CD4-positive, alpha-beta T cell treated with Interleukin-17A for 4 hours (primary cell): Measurements from ENCODE around the gene OCLN.
"Not testable (repeated sequence)": the region's sequence is repeated elsewhere in the genome, so short reads cannot be mapped to it uniquely, and the experiment has no call there.

Source experiments
- DNase-seq: peaks from one replicate; pipeline ENCODE4 v3.0.0-alpha.2; 2020; ENCODE audit warnings: mixed read lengths

OCLN gene

DNA sequence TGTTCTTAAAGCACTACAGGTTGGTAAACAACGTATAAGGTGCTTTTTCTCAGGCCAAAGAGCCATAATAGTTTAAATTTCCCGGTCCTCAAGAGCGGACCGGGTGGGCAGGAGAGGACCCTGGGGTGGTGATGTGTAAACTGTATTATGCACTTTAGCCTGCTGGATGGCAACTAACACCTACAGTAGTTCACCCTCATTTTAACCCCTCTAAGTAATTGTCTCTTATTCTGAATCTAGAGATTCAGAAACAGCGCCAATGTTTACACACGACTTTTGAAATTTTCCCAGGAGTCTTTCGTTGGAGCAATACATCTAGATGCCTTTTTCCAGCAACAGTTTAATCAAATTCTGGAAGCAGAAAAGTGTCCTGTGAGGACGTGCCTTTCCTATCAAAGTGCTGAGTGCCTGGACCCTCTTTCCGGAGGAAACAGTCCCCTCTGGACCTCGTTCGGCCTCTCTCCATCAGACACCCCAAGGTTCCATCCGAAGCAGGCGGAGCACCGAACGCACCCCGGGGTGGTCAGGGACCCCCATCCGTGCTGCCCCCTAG lies 676 bp upstream of the OCLN start:
- no peak for DNase-seq

DNA sequence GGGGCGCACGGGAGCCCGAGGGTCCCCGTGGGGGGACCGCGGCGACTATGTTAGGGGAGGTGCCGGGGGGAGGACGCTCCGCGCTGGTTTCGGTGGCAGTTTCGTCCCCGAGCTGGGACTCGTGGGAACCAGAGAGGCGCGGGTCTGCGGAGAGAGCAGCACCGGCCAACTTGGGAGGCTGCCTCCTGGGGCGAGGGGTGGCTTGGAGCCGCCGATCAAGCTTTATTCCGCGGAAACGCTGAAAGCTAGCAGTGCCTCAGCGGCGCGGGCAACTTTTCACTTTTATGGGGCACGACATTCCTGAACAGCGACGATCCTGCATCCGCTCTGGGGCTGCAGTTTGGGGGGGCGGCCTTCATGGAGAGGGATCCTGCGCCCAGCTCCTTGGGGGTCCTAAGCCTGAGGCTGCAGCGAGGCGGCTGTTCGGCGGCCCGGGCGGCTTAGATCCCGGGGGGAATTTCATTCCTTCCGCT lies 369 bp downstream of the OCLN start:
- DNase-seq, result no peak

DNA sequence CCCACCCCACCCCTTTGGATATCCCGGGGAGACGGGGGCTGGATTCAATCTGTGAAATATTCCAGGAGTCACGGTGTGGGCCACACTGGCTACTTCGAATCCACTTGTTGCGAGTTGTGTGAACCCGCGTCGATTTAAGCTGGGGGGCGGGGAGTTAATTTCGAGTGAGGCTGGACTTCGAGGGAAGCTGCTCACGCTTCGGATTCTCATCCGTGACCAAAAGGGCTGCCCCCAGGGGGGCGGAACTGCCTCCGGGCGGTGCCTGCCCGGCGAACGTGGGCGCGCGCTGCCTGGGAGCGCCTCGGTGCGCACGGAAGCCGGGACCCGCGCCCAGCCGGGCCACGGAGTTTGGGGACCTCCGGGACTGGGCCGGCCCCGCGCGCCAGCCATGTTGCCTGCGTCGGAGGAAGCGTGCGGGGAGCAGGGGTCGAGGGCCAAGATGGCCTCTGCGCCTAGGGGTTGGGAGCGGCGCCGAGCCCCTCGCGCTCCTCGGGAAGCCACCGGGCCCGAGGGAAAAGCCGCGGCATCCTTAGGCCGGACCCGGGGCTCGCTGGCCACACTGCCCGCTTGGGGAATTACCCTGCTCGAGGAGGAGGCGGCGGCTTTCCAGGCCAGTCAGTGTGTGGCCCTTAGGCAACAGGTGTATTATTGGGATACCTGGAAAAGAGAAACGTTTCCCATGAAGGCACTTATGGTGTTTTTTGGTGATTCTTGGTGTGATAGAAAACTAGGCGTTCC lies 975 bp downstream of the OCLN start:
- peak; percentile 2 for DNase-seq

DNA sequence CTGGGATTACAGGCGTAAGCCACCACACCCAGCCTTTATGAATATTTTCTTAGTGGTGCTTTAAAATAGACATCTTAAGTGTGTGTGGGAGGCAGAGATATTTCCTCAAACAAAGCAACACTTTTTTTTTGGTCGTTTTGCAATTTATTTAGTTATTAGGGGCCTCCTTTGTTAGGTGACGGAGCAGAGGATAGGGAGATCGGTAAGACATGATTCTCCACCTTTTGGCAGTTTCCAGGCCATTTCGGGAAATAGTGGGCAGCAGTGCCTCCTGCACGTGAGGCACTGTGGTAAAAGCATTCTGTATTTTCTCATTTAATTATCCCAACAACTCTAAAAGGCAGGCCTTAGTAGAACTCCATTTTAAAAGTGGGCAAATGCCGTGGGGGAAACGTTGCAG lies 1.9 kb downstream of the OCLN start:
- no peak for DNase-seq

DNA sequence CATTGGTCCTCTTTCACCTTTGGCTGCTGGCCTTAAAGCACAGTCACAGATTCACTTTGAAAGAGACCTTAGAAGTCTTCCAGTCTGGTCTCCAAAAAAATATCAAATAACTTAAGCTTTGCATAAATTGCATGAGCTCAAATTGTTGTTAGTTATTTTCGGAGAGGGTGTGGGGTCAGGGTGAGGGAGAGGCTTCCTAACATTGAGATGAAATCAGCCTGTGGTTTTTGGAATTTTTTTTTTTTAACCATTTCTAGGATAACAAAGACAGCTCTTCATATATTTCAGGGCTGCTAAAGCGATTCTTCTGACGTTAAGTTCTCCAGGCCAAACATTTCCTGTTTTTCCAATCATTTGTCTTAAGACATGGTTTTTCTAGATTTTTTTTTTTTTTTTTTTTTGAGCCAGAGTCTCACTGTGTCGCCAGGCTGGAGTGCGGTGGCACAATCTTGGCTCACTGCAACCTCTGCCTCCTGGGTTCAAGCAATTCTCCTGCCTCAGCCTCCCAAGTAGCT lies 4.5 kb downstream of the OCLN start:
- DNase-seq, result no peak

DNA sequence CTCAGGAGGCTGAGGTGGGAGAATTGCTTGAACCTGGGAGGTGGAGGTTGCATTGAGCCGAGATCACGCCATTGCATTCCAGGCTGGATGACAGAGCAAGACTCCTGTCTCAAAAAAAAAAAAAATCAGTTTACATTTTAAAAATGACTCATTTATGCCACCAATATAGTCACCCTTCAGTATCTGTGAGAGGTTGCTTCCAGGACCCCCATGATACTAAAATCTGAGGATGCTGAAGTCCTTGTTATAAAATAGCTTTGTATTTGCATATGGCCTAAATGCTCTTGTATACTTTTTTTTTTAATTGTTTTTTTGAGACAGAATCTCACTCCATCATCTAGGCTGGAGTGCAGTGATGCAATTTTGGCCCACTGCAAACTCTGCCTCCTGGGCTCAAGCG lies 5.8 kb downstream of the OCLN start:
- DNase-seq, result no peak

DNA sequence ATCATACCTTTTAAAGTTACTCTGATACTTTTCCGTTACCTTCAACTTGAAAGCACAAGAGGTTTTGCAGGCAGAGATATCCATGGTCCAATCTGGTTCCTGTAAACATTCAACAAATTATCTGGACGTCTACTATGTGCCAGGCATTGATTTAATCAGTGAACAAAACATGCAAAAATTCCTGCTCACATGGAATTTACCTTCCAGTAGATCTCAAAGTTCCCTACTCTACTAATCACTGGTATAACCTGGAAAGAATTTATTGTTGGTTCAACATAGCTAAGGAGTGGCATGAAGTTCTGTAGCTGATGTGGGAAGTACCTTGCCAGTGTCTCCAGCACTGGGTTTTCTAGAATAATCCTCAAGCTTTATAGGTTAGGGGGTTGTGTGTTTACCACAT lies 9.8 kb downstream of the OCLN start:
- no peak for DNase-seq

DNA sequence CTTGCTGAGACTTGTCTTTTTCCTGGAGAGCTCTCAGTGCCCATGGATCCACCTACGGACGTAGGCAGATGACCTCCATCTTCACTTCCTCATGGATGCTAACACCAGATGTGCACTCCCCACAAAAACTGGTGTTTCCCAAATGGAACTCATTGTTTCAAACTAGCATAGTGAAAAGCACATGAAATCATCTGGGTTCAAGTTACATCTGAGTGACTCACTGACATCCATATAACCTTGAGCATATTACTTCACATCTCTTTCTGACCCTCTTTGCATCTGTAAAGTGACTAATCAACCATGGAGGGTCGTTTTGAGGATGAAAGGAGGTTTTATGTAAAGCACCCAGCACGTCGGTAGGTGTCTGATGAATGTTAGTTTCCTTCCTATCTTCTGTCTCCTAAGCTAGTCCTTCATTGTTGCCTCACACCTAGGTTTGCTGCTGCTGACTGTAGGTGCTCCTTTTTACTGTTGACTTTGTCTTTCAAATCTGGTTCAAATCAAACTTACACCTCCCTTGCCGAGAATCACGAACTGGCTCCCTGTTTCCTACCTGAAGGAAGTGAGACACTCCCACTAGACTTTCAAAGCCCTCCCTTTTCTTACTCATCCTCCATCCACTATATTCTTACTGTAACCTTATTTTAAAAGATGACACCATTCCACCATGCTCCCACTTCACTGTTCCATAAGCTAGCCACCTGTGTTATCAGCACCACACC lies 10.3 kb downstream of the OCLN start:
- no peak for DNase-seq

DNA sequence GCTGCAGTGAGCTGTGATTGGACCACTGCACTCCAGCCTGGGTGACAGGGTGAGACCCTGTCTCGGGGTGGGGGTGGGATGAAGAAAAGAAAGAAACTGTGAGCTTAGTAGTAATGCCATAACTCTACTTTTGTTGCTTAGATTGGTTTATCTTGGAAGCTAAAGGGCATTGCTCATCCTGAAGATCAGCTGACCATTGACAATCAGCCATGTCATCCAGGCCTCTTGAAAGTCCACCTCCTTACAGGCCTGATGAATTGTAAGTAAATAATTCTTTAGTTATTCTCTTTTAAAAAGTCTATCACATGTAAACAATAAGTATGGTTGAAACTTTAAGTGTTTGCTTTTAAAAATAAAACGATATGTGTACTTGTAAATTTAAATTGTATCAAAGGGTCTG lies 11.4 kb downstream of the OCLN start:
- no peak for DNase-seq

DNA sequence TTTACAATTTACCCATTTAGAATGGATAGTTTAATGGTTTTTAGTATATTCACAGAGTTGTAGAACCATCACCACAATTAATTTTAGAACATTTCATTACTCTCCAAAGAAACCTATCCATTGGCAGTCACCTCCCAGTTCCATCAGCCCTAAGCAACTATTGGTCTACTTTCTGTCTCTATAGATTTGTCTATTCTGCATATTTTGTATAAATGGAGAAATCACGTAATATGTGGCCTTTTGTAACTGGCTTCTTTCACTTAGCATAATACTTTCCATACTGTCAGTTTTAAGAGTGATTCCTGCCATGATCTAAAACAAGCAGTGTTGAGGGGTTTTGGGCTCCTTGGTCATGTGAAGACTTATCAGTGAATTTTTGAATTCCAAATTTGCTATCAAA lies 12.7 kb downstream of the OCLN start:
- DNase-seq, result no peak

DNA sequence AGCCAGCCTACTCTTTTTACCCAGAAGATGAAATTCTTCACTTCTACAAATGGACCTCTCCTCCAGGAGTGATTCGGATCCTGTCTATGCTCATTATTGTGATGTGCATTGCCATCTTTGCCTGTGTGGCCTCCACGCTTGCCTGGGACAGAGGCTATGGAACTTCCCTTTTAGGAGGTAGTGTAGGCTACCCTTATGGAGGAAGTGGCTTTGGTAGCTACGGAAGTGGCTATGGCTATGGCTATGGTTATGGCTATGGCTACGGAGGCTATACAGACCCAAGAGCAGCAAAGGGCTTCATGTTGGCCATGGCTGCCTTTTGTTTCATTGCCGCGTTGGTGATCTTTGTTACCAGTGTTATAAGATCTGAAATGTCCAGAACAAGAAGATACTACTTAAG lies 16.6 kb downstream of the OCLN start:
- DNase-seq, result no peak

DNA sequence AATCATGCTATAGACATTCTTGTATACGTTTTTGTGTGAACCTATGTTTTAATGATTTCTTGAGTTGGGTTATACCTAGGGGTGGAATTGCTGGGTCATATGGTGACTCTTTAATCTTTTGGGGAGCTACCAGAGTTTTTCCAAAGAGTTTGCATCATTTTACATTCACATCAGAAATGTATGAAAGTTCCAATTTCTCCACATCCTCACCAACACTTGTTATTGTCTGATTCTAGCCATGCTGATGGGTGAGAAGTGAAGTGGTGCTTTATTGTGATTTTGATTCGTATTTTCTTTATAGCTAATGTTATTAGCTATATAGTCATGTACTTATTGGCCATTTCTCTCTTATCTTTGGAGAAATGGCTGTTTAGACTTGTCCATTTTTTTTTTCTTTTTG lies 18.1 kb downstream of the OCLN start:
- DNase-seq, result no peak

DNA sequence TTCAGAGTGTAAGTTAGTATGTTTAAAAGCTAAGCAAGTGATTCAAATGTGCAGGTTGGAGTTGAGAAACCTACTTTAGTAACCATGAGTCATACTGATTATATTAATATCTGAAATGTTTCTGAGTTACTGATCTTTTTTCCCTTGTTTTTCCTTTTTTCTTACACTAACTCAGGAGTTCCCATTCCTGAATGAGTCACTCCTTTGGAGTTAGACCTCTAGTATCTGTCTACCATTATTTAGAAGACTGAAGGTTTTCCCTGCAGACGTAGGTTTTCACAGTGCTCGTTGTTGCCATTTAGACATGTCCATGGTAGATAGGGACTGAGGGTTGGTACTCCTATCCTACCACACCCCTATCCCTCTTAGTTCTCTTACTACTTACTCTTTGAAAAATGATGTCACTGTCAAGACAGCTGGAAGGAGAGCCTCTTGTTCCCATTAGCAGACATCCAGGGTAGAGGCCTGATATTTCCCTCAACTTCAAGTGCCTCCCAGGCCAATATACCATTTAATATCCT lies 20.2 kb downstream of the OCLN start:
- no peak for DNase-seq

DNA sequence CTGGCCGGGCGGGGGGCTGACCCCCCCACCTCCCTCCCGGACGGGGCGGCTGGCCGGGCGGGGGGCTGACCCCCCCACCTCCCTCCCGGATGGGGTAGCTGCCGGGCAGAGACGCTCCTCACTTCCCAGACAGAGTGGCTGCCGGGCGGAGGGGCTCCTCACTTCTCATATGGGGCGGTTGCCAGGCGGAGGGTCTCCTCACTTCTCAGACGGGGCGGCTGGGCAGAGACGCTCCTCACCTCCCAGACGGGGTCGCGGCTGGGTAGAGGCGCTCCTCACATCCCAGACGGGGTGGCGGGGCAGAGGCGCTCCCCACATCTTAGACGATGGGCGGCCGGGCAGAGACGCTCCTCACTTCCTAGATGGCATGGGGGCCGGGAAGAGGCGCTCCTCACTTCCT lies 23.0 kb downstream of the OCLN start:
- not testable (repeated sequence) for DNase-seq

DNA sequence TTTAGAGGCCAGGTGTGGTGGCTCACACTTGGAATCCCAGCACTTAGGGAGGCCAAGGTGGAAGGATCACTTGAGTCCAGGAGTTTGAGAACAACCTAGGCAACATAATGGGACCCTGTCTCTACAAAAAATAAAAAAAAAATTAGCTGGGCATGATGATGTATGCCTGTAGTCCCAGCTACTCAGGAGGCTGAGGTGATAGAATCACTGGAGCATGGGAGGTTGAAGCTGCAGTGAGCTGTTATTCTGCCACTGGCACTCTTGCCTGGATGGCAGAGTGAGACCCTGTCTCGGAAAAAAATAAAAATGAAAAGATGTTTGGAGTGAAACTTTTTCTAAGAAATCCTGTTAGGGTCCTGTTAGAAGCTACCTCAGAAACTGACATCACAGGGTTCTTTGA lies 24.2 kb downstream of the OCLN start:
- no peak for DNase-seq

DNA sequence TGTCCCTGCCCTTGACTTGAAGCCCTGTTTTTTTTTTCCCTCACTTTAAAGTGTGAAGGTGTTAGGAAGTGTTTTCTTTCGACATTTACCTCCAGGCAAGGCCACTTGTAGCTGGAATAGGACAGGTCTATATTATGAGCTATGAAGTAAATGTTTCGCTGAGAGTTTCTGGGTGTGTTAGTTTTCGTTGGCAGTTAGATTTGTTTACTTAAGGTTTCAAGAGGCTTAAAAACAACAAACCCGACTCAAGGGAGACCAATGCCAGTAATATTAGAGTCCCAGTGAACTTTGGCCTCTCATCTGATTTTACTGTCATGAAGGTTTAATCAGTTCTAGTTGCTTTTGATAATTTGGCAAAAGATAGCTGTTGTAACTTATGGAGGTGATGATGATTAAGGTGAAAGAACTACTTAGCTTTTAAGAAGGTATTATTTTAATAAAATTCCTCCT lies 25.2 kb downstream of the OCLN start:
- no peak for DNase-seq

DNA sequence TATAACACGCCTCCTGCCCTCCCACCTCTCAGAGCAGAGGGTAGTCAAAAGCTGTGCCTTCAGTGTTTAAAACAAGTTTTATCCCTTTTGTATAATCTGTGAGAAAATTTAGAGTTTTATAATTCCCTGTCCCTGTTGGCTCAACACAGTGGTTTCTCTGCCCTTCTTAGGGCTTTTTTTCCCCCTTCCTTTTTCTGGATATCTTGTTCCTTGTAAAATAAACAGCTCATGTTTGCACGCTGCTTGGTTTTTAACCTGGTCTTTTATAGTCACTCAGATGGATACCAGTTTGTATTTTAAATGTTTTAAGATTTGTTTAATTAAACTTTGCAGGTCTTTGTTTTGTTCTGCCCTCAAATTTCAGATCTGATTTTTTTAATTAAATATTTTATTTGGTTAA lies 26.7 kb downstream of the OCLN start:
- DNase-seq, result no peak

DNA sequence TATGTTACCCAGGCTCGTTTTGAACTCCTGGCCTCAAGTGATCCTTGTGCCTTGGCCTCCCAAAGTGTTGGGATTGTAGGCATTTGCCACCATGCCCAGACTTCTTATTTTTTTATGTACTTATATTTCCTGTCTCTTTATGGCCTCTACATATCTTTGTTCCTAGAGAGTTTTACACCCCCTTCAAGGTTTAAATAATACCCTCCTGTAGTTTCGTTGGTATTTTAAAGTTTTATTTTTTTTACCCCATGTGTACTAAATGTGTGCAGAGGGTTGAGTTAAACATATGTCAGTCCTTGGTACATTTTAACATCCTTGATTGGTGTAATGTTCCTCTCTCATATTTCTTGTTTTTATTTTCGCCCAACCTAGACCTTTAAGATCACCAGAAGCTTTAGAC lies 29.4 kb downstream of the OCLN start:
- DNase-seq, result no peak

DNA sequence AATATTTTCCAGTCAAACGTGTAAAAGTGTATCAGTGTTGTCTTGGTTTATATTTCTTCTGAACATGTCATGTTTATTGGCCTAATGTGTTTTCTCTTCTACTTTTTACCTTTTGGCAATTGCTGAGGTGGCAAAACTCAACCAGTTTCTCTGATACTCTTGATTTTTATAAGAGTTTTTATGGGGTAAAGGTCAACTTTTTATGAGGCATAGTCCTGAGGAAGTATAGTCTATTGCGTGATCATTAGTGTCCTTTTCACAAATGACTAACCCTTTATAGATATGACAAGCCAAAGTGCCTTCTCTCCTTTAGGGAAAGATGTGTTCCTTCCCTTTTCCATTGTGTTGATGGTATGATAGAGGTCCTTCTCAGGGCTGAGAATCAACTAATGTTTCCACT lies 32.9 kb downstream of the OCLN start:
- DNase-seq, result no peak

DNA sequence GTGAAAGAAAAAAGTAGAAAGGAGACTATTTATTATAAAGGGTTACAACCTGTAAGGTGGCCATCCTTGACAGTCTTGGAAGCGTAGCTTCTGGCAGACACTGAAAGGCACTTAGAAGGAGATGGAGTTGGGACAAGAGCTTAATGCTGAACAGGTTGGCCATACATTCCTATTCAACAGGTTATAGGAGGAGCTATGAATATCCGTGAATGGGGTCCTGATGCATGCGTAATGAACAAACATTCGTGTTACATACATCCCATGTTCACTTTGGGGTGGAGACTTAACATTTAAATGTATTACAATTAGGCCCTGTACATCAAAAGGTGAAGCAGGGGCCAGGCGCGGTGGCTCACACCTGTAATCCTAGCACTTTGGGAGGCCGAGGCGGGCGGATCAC lies 34.1 kb downstream of the OCLN start:
- no peak for DNase-seq

DNA sequence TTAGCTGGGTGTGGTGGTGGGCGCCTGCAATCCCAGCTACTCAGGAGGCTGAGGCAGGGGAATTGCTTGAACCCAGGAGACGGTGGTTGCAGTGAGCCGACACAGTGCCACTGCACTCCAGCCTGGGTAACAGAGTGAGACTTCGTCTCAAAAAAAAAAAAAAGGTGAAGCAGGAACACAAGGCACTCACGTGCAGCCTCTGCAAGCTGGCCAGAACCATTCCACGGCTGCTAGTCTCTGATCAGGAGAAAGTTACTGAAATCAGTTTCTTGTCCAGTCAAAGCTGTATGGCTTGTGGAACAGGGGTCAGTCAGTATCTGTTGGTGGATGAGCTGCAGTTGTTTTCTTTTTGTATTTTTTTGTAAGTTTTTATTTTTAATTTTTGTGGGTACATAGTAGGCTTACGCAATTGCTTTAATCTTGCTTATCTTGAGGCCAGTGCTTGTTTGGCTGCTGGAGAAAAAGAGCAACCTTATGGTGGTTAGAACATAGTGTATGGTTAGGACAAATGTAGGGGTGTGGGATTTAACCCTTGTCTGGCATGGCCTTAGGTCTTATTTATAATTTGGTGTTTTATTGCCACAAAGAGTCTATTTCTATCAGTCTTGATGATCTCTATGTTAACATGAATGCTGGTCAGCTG lies 34.7 kb downstream of the OCLN start:
- no peak for DNase-seq

DNA sequence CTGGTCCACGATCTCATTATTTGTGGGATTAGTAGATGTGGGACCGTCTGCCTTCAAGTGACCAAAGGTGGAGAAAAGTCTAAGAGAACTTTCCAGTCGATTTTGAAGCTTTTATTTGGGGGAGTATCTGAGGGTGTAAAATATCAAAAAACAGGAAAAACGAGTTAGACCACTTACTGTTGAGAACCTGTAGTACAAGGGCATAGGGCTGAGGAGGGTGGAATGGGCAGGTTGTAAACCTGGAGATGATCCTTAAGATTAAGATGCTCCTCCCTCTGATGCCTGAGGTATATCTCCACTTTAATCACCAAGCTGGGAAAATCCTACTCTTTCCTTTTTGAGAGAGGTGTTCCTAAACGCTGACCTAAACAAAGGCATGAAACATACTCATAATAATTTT lies 35.4 kb downstream of the OCLN start:
- no peak for DNase-seq

DNA sequence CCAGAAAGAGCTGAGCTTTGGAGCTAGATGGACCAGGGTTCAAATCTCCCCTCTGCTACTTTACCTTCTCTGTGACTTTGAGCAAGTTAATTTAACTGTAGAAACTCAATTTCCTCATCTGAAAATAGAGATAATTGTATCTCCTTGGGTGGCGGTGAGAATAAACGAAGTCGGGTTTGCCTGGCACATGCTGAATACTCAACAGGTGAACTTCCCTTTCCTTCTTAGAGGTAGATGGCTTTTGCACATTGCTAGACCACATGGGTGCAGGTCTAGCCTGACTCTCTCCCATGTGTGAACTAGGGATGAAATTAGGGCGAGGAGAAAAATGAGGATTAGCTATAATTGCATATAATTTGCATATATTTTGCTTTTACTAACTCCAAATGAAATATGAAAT lies 36.0 kb downstream of the OCLN start:
- no peak for DNase-seq
